Parathyroid adenoma (tissue), 2 donors: ENCODE results near the gene C2orf42.
"Not testable (repeated sequence)": the region's sequence is repeated elsewhere in the genome, so short reads cannot be mapped to it uniquely, and the experiment has no call there.

ENCODE experiments used
- H2AFZ ChIP-seq: fragments of 300-600 bp; sonication (generic); one replicate; pipeline ENCODE4 v1.7.0; 2017; ENCODE audit warnings: antibody characterized with exemption, mild to moderate bottlenecking
- H3K27ac ChIP-seq: fragments of 300-600 bp; sonication (generic); one replicate; pipeline ENCODE4 v1.7.0; 2017
- H3K27me3 ChIP-seq: fragments of 300-600 bp; sonication (generic); one replicate; pipeline ENCODE4 v1.7.0; 2017; ENCODE audit warnings: low read length; ENCODE audit not compliant: control insufficient read depth, insufficient read depth
- H3K36me3 ChIP-seq: fragments of 300-600 bp; sonication (generic); one replicate; pipeline ENCODE4 v1.7.0; 2017; ENCODE audit warnings: low read length; ENCODE audit not compliant: control insufficient read depth, insufficient read depth
- H3K4me1 ChIP-seq: fragments of 300-600 bp; sonication (generic); one replicate; pipeline ENCODE4 v1.7.0; 2017; ENCODE audit warnings: control low read depth
- H3K4me2 ChIP-seq: fragments of 300-600 bp; sonication (generic); one replicate; pipeline ENCODE4 v1.7.0; 2017; ENCODE audit warnings: low read length
- H3K4me3 ChIP-seq: fragments of 300-600 bp; sonication (generic); one replicate; pipeline ENCODE4 v1.7.0; 2017; ENCODE audit warnings: low read depth, low read length
- H3K79me2 ChIP-seq: fragments of 300-600 bp; sonication (generic); one replicate; pipeline ENCODE4 v1.7.0; 2017; ENCODE audit warnings: control low read depth
- H3K9ac ChIP-seq: fragments of 300-600 bp; sonication (generic); one replicate; pipeline ENCODE4 v1.7.0; 2017; ENCODE audit warnings: mild to moderate bottlenecking
- H3K9me3 ChIP-seq: fragments of 300-600 bp; sonication (generic); one replicate; pipeline ENCODE4 v1.7.0; 2017; ENCODE audit warnings: low read length; ENCODE audit not compliant: control insufficient read depth
- CTCF ChIP-seq: fragments of 300-600 bp; sonication (generic); IDR thresholded peaks from one replicate; pipeline ENCODE4 v1.7.0; 2017; ENCODE audit warnings: antibody characterized with exemption, mild to moderate bottlenecking
- donor health status: primary hyperparathyroidism.

The C2orf42 gene

GRCh38 chr2:70141212-70141901, 49.5 kb downstream of the C2orf42 start:
- H3K4me2 ChIP-seq: peak overlapping the region; percentile 55
- H3K36me3 ChIP-seq: no peaks in the 10 kb centered on the region
- H3K79me2 ChIP-seq: no peaks in the 10 kb centered on the region
- peak overlapping the region; percentile 45 for H3K4me3 ChIP-seq
- TF ChIP-seq CTCF: peak; percentile 38
- no peaks in the 10 kb centered on the region for H3K9me3 ChIP-seq
- H3K4me1 ChIP-seq: peaks cover 19% of the 10 kb centered on the region
- H3K27ac ChIP-seq: peak overlapping the region; percentile 96
- no peaks in the 10 kb centered on the region for H3K27me3 ChIP-seq
- peak overlapping the region; percentile 59 for H3K9ac ChIP-seq
- H2AFZ ChIP-seq: peak overlapping the region; percentile 84

GRCh38 chr2:70140791-70141211, 50.0 kb downstream of the C2orf42 start:
- no peaks in the 10 kb centered on the region for H3K27me3 ChIP-seq
- no peaks in the 10 kb centered on the region for H3K79me2 ChIP-seq
- no peaks in the 10 kb centered on the region for H3K36me3 ChIP-seq
- no peak overlapping the region for H3K9ac ChIP-seq
- peak overlapping the region; percentile 45 for H3K4me3 ChIP-seq
- TF ChIP-seq CTCF: no peak
- peak overlapping the region; percentile 84 for H2AFZ ChIP-seq
- no peaks in the 10 kb centered on the region for H3K9me3 ChIP-seq
- H3K4me1 ChIP-seq: peaks cover 19% of the 10 kb centered on the region
- H3K4me2 ChIP-seq: peak overlapping the region; percentile 55
- peak overlapping the region; percentile 96 for H3K27ac ChIP-seq

- Histone ChIP-seq H3K4me1 (peaks cover 23% of the 10 kb centered on the region), H3K27ac (peak overlapping the region; percentile 93)
- H2AFZ ChIP-seq, H3K9me3 ChIP-seq, H3K36me3 ChIP-seq, H3K27me3 ChIP-seq, H3K4me2 ChIP-seq, H3K9ac ChIP-seq, H3K79me2 ChIP-seq, H3K4me3 ChIP-seq: not testable (repeated sequence)
Measured at GRCh38 chr2:70134323-70134983, 56.4 kb downstream of the C2orf42 start.

- H3K79me2 ChIP-seq: no peaks in the 10 kb centered on the region
- H3K36me3 ChIP-seq: no peaks in the 10 kb centered on the region
- H3K9me3 ChIP-seq: no peaks in the 10 kb centered on the region
- peak overlapping the region; percentile 93 for H3K27ac ChIP-seq
- peak overlapping the region; percentile 33 for H3K4me2 ChIP-seq
- H2AFZ ChIP-seq: peak overlapping the region; percentile 80
- no peaks in the 10 kb centered on the region for H3K27me3 ChIP-seq
- no peak overlapping the region for H3K4me3 ChIP-seq
- no peak overlapping the region for H3K9ac ChIP-seq
- peaks cover 23% of the 10 kb centered on the region for H3K4me1 ChIP-seq
- TF ChIP-seq CTCF: no peak
Measured at GRCh38 chr2:70133491-70134322, 57.1 kb downstream of the C2orf42 start.

GRCh38 chr2:70133127-70133452, 57.7 kb downstream of the C2orf42 start:
- Histone ChIP-seq H2AFZ (peak overlapping the region; percentile 80), H3K4me1 (peaks cover 23% of the 10 kb centered on the region), H3K4me2 (peak overlapping the region; percentile 66), H3K9me3 (no peaks in the 10 kb centered on the region), H3K27ac (peak overlapping the region; percentile 93), H3K27me3 (no peaks in the 10 kb centered on the region), H3K36me3 (no peaks in the 10 kb centered on the region), H3K4me3 (peak overlapping the region; percentile 43), H3K79me2 (no peaks in the 10 kb centered on the region), H3K9ac (no peak overlapping the region)
- TF ChIP-seq CTCF: no peak
